GM18858 (cell line): Measurements from ENCODE around the gene HSPA12A.

Experiments used
- ATAC-seq: cut with Tn5 transposase; IDR thresholded peaks from one replicate; pipeline ENCODE4 v1.9.1; 2021; ENCODE audit not compliant: unreplicated experiment

Gene HSPA12A

GRCh38 chr10:116742367-116743265 is at the start of gene HSPA12A:
HSPA12A (minus strand) TSS chr10:116742566; CDS start chr10:116742469, 97 bp downstream.
- peak; percentile 93 for ATAC-seq

DNA sequence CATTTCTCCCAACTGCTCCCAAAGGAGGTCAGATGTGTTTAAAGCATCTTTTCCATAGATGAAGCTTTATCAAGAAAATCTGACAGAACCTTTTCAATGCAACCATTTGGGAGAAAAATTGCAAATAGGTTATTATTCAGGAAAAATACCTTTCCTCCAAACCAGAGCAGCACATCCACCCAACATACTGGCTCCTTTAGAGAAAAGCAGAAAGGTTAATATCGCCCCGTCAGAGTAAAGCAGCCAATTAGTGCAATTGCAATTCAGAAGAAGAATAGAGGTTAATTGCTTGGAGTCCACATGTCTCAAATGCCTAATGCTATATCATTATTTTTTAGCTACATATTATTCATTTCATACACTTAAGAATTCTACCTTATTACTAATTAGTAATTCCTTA is 48.9 kb upstream of the HSPA12A start:
- ATAC-seq, result no peak

GRCh38 chr10:116787893-116788665 is 45.7 kb upstream of the HSPA12A start:
- ATAC-seq, result peak; percentile 72

GRCh38 chr10:116787053-116787659 is 44.8 kb upstream of the HSPA12A start:
- no peak for ATAC-seq

DNA sequence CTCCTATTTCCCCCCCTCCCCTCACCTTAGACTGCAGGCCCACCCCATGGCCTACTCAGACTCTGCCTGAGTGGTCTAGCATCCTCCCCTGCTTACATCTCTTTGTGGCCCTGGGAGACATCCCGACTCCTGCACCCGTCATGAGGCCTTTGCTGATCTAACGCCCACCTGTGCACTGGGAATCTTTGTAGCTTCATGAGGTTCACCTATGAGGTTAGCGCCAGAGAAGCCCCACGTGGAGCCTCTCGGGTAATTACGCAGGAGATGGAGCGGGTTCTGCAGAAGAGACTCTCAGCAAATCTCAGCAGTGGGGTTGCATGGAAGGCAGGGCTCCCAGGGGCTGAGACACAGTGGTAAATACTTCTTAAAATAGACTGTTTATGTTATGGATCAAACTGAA is 43.5 kb upstream of the HSPA12A start:
- ATAC-seq, result no peak

GRCh38 chr10:116785282-116785681 is 42.9 kb upstream of the HSPA12A start:
- no peak for ATAC-seq

DNA sequence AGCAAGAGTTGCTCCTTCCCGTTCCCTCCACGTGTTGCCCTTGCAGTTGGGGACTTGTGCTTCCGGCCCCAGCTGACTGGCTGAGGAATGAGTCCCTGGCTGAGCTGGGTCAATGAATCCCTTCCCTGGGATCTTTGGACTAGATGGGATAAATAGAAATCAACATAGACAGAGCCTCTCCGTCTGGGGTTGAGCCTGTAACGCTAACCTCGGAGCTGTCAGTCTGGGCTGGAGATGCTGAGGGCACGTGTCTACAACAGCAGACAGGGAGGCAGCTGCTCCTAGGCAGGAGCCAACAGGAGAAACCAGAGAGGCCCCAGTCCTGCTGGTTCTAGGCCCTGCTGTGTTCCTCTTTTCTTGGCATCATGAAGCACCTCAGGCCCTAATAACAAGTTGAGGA is 42.3 kb upstream of the HSPA12A start:
- no peak for ATAC-seq

DNA sequence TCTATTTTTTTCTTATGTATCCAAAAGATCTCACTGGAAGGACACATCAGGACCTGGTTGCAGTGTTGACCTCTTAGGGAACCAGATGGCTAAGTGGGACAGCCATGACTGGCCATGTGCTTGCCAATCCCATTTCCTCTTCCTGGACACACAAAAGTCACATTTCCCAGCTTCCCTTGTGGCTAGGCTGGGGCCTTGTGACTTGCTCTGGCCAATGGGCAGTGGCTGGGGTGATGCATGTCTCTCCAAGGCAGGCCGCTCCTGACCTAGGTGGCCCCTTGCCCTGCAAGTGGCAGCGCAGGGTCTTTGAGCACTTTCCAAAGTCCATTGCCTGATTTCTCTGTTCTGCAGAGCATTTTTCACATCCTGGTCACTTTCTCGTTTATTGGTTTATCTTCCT is 41.7 kb upstream of the HSPA12A start:
- no peak for ATAC-seq

DNA sequence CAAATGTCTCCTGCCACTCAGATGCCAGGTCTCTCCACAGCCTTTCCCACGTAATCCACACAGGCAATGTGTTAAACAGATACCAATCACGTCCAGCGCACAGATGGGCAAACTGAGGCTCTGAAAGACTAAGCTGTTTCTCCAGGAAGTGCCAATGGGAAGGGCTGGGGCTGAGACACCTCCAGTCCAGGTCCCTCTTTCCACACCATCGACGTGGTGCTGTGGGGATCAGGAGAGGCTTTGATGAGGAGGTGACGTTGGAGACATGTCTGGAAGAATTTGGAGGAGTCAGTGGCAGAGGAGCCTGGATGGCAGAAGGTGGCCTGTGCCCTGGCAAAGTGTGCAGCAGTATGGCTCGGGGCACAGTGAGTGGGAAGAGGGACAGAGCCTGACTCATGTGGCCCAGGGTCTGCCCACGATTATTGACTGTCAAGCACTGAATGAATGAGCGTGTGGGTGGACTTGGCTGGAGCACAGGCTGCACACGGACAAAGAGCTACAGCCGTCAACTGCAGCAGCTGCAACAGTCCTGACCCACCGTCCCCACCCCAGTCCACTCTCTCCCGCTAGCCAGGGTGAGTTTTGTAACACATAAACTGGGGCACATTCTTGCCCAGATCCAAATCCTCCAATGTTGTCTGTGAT is 40.8 kb upstream of the HSPA12A start:
- ATAC-seq, result no peak

- no peak for ATAC-seq
Observed at GRCh38 chr10:116781370-116781884, 39.1 kb upstream of the HSPA12A start.

GRCh38 chr10:116780691-116781205 is 38.4 kb upstream of the HSPA12A start:
- no peak for ATAC-seq

GRCh38 chr10:116779076-116779687 is 36.8 kb upstream of the HSPA12A start:
- no peak for ATAC-seq

DNA sequence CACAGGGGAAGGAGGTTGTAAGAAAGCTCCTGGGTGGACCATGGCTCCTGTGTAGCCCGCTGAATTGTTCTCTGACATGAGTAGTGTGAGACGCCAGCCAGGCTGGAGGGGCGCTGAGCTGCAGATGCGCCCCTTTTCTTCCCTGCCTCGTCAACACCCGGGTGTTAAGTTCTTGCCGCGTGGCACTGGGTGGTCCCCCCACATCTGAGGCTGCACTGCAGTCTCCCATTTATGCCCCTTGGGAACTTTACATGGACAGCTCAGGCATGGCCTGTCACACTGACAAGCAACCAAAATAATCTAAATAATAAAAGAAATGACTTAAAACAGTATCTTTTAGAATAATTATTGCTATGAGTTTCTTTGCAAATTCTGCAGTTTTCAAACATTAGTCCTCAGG is 34.6 kb upstream of the HSPA12A start:
- ATAC-seq, result no peak

- ATAC-seq, result no peak
Observed at GRCh38 chr10:116775488-116776400, 33.4 kb upstream of the HSPA12A start.

- ATAC-seq, result no peak
Observed at GRCh38 chr10:116774728-116775151, 32.4 kb upstream of the HSPA12A start.

DNA sequence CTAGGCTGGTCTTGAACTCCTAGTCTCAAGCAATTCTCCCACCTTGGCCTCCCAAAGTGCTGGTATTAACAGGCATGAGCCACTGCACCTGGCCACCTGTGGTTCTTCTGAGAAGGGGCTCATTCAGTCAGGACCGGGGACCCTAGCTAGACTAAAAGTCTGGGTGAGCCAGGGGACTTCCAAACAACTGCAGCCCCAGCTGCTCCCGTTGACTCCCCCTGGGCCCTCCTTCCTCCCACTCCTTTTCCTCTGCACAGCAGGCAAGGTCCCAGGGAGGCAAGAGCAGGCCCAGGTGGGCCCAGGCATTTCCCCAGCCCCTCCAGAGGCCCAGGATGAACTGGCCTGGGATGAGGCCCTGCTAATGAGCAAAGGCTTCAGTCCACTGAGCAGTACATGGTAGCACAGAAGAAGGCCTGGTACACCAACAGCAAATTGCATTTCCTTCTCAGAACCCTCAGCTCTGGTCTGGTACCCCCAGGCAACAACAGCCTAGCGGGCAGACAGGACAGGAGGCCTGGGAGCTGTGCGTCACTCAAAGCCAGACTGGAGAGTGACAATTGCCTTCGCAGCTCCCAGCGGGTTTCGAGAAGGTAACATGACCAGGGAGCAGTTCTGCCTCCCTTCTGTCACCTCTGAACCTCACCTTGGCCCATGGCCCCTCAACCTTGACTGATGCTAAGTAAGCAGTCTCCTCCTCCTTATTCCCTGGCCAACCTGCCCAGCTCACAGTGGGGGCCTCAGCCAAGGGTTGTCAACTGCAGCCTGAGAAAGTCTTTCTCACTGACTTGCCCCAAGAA is 30.7 kb upstream of the HSPA12A start:
- ATAC-seq, result no peak

DNA sequence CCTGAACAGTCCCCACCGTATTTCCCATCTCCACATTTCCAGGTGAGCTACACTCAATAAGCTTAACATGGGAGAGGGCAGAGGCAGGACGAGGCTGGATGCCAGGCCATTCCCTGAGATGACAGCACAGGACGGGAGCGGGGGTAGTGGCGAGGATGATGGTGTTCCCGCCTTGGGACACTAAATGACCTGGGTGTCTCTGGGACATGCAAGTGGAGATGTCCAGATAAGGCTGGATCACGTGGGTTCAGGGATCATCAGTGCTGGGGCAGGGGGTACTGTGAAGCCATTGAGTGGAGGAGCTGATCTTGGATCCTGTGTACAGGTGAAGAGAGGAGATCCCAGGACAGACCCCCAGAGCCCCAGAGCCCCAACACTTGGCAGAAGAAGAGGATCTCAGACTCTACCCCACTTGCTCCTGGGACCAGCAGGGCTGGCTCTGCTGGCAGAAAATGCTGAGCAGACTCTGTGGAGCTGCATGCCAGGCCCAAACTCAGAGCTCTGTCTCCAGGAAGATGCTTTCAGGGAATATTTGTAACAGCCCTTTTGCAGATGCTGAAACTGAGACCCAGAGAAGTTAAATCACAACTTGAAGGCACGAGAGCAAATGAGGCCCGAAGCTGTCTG is 29.7 kb upstream of the HSPA12A start:
- no peak for ATAC-seq
